Measurements from ENCODE around the gene DIP2C.
"Not testable (repeated sequence)": the region's sequence is repeated elsewhere in the genome, so short reads cannot be mapped to it uniquely, and the experiment has no call there.

DIP2C gene

DNA sequence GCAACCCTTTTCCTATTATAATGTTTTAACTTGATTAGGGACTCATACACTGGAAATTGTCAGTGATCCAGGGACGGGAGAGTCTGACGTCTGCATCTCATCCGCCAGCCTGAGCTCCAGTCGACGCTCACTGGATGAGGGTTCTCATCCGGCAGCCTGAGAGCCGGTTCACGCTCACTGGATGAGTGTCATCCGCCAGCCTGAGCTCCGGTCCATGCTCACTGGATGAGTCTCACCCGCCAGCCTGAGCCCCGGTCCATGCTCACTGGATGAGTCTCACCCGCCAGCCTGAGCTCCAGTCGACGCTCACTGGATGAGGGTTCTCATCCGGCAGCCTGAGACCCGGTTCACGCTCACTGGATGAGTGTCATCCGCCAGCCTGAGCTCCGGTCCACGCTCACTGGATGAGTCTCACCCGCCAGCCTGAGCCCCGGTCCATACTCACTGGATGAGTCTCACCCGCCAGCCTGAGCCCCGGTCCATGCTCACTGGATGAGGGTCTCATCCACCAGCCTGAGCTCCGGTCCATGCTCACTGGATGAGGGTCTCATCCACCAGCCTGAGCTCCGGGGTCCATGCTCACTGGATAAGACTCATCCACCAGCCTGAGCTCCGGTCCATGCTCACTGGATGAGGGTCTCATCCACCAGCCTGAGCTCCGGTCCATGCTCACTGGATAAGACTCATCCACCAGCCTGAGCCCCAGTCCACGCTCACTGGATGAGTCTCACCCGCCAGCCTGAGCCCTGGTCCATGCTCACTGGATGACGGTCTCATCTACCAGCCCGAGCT is 209.6 kb downstream of the DIP2C start:
- not testable (repeated sequence) for DNase-seq (ENCODE audit: low spot score)

DNA sequence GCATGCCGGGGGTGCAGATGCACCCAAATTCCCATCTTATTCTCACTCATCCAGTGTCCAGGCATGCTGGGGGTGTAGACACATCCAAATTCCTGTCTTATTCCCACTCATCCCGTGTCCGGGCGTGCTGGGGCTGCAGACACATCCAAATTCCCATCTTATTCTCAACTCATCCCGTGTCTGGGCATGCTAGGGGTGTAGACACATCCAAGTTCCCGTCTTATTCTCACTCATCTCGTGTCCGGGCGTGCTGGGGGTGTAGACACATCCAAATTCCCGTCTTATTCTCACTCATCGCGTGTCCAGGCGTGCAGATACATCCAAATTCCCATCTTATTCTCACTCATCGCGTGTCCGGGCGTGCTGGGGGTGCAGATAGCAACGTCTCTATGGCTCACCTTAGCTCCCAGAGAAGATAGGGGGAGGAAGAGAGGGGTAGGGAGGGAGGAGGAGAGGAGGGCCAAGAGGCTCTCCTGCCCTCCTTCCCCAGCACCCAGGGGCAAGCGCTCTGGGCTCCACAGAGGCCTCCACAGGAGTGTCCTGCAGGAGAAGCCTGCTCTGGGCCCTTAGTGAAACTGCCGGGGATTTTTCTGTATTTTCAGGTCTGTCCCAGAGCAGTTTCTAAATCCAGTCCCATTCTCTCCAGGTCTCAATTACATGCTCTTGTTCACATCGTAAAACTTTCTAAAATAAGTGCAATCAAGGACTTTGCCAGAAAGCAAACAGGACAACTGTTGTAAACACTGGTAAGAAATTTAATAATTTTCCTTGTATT is 210.8 kb downstream of the DIP2C start:
- DNase-seq (ENCODE audit: low spot score) = no peak

DNA sequence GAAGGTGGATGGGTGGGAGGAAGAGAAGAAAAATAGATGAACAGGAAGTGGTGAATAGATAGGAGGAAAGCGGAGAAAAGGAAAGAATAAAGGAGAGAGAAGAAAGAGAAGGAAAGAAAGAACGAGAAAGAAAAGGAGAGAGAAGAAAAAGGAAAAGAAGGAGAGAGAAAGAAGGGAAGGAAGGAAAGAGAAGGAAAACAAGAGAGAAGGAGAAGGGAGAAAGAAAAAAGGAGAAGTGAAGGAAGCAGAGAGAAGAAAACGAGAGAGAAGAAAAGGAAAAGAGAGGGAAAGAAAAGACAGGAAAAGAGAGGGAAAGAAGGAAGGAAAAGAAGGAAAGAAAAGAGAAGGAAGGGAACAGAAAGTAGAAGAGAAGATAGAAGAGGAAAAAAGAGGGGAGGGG is 211.8 kb downstream of the DIP2C start:
- DNase-seq (ENCODE audit: low spot score) = no peak

DNA sequence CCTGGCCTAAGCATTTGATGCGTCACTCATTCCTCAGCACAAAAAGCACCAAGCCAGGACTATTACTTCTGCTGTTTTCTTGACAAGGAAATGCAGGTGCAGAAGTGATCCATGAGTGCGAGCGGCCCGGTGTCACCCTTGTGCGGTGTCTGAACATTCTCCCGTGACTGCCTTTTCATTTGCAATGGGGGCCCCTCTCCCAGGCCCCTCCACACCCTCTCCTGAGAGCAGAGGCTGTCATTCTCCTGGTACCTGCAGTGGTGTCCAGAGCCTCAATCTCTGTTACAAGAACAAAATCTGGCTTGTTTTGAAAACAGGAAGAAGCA is 213.1 kb downstream of the DIP2C start:
- DNase-seq (ENCODE audit: low spot score) = no peak

DNA sequence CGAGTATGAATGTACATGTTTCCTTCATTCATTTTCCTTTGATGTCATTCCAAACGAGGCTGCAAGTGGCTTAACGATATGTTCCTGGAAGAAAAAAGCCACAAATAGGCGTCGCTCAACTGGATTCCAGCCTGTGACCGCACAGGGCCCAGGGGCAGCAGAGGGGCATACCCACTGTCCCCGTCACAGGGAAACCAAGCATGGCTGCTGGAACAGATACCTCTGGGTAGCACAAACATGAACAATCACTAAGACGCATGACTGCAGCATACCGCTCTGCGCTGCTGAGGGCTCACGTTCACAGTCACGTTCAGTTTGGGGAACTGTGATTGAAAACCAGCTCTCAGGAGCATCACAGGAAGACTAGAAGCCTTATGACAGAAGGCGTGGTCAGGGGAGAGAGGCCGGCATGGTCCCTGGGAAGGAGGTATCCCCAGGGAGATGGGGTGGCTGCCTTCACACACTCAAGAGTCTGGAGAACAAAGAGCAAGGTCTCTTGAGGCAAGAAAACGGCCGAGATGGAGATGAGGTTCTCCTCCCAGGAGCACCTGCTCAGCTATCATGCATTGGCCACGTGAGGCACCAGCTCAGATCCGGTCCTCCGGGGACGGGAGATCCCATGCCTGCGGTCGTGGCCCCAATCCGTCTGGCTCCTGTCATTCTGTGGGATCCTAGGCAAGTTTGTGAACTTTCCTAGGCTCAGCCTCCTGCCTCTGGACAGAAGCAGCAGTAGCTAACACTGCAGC is 213.6 kb downstream of the DIP2C start:
- no peak for DNase-seq (ENCODE audit: low spot score)

DNA sequence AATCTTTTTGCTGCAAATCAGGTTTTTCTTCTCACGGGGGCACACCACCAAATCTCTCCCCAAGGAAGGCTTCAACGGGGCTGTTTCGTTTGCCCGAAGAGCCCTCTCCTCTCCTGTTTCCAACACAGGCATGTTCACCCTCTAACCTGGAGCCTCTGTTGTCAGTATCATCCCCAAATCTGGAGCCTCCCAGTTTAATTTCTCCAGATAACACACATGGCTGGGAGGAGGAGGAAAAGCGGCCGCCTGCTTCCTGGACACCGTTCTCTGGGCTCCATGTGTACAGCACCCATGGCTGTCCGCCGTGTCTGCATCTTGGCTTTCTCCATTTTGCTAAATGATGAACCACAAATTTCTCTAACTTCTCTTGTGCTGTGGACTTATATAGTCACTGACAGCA is 214.5 kb downstream of the DIP2C start:
- DNase-seq (ENCODE audit: low spot score) = no peak

DNA sequence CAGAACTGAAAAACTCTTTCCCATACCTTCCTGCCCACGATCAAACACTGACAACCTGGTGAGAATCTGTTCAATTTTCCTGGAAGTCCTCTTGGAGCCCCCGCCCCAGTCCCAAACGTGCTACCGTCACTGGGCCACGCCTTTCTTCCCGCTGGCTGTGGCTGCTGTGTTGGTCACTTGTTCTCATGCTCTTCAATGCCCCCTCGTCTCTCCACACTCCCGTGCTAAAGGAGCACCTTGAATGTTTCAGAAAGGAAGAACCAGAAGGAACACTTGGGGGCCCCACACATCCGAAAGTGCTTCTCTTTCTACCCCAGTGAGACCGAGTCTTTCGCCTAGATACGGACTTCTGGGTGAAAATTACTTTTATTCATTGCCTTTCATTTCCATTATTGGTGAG is 215.1 kb downstream of the DIP2C start:
- DNase-seq (ENCODE audit: low spot score) = no peak

DNA sequence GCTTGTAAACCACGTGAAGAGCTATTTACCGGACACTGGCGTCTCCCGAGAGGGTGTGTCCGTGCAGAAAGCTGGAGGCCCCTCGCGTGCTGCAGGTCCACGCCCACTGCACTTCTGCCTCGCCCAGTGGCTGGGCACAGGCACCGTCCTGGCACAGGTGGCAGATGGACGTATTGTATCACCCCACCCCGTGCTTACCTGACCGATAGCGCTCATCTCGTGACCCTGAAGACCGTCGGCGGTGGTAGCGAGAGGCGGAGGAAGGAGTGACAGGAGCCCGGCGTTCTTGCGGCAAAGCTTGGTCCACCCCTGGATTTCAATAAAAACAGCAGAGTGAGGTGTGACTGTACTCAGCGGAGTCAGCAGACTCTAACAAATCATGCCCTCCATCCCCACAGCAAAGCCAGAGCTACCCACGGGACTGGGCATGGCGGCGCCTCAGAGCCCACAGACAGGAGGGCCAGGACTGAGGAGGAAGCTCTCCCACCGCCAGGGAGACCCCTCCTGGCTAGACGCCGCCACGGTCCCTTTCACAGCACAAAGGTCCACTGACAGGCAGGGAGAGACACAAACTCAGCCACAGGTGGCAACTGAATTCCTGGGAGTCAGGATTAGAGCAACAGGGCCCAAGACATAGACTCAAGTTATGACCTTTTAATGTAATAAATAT is 217.1 kb downstream of the DIP2C start:
- no peak for DNase-seq (ENCODE audit: low spot score)

DNA sequence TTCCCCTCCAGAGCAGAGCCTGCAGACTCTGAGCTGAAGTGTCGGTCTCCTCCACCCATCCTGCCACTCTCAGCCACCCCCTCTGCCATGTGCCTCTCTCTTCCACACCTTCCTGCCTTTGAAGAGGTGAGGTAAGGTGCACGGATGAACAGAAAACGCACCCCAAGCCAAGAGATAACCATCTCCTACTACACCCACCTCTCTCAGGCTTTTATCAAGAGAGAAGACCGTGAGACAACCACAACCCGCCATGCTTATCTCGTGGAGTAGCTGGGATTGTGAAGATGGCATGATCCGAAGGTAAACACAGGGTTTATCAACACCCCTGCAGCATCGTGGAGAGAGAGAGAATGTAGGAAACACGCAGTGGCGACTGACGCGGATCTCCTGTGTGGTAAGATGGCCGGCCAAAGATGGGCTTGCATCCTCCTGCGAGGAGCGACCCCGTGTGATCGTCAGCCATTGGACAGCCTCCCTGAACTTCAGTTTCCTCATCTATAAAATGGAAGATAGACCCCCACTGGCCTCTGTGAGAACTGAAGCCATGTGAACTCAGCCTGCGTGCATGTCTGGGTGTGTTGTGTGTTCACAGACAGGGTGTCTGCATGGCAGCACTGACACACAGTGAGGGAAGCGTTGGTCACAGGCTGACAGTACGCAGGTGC is 219.0 kb downstream of the DIP2C start:
- DNase-seq (ENCODE audit: low spot score) = no peak

DNA sequence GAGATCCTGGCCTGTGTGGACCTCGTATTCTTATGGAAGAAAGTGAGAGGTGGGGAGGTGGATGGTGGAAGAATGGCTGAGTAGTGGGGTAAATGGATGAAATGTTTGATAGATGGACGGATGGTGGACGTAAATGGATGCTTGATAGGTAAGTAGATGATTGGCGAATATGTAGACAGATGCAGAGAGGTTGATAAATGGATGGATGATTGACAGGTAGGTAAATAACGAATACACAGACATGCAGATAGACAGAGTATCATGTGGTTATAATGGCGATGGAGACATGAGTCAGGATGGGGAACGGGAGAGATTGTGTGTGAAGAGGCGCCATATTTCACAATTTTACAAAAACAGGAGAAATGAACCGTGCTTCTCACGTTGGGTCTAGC is 219.5 kb downstream of the DIP2C start:
- DNase-seq (ENCODE audit: low spot score) = no peak

DNA sequence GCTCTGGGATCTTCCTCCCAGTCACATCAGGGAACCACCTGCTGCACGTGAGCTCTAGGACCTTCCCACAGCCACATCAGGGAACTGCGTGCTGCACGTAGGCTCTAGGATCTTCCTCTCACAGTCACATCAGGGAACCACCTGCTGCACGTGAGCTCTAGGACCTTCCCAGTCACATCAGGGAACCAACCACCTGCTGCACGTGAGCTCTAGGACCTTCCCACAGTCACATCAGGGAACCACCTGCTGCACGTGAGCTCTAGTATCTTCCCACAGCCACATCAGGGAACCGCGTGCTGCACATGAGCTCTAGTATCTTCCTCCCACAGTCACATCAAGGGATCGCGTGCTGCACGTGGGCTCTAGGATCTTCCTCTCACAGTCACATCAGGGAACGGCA is 229.7 kb downstream of the DIP2C start:
- no peak for DNase-seq (ENCODE audit: low spot score)

DNA sequence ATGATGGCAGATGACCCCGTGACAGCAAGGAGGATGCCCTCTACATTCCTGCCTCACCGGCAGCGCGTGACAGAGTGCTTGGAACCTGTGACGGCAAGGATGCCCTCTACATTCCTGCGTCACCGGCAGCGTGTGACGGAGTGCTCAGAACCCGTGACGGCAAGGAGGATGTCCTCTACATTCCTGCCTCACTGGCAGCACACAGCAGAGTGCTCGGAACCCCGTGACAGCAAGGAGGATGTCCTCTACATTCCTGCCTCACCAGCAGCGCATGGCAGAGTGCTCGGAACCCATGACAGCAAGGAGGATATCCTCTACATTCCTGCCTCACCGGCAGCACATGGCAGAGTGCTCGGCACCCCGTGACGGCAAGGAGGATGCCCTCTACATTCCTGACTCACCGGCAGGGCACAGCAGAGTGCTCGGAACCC is 231.0 kb downstream of the DIP2C start:
- peak; percentile 98 for DNase-seq (ENCODE audit: low spot score)

DNA sequence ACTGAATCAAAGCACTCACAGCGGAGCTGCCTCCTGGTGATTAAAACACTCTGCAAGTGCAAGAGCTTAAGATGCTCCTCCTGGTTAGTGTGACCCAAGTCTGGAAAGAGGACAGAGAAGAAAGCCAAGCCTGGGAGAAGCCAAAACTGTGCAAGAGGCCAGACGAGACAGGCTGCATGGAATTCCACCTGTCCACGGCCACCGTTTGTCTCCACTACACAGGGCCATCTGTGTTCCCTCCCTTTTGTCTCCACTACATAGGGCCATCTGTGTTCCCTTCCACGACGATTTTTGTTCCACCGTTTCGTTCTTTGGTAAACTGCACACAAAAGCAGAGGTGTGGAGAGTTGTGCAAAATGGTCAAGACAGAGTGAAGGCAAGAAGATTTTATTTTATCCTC is 233.0 kb downstream of the DIP2C start:
- no peak for DNase-seq (ENCODE audit: low spot score)

DNA sequence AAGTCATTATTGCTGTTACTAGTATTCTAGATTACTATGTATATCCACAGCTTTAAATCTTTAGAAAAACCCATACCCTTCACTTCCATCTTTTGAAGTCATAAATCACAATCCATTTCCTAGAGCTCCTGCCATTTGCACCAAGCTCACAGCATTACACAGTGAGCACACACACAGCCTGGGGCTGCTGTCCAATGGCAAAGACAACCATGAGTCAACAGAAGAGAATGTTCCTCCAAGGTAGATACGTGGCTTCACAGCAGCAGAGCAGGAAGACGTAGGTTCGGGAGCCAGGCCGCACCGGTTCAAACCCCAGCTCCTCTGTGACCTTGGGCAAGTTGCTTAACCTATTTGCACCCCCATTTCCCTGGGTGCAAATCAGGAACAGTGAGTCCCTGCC is 234.6 kb downstream of the DIP2C start:
- peak; percentile 93 for DNase-seq (ENCODE audit: low spot score)

DNA sequence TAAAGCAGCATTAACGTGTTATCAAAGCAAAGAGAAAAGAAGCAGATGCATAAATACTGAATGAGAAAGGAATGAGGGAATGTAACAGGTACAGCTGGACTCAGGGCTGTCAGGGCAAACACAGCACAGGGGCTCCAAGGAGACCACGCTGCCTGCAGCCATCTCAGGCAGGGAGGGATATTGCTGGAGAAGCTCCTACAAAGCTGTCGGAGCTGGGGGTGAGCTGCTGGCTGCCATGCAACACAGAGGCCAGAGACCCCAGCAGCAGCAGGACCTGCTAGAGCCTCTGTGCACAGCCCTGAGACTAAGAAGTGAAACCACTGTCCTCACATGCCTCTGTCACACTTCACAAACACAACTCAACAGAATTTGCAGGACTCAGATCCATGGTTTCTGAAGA is 235.8 kb downstream of the DIP2C start:
- DNase-seq (ENCODE audit: low spot score) = no peak

DNA sequence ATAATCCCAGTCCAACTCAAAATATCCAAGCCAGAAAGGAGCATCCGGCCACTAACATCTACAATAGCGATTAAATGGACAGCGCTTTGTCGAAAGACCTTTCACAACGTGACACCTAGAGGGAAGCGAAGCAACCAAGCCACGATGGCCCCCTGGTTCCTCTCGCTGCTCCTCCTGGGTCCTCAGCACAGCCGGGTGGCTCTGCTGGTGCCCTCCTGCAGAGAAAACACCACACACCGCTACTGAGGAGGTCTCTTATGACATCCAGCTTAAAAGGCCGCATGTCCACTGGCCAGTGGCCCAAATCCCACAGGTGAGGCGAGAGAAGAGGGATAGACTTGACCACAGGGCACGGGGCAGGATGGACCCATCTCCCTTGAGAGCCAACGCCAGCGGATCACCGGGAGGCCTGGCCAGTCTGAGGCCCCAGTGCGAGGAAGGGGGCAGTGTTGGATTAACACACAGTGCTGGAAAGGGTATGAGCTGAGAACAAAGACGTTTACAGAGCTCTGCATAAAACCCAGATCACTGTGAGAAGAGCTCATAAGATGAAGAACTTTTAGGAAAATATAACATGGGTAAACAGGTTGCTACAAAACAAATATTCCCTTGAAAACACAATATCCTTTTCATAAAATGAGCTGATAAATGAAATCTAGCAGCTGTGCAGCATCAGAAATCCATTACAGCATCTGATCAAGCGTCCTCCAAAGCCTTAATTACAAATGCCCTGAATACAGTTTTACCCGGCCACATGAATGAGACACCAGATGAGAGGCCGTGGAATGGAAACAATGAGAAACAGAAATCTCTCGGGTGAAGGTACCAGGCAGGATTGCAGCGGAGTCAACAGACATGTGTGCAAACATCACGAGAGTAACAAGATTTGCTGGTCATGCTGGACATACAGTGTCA is 236.7 kb downstream of the DIP2C start:
- DNase-seq (ENCODE audit: low spot score) = no peak

DNA sequence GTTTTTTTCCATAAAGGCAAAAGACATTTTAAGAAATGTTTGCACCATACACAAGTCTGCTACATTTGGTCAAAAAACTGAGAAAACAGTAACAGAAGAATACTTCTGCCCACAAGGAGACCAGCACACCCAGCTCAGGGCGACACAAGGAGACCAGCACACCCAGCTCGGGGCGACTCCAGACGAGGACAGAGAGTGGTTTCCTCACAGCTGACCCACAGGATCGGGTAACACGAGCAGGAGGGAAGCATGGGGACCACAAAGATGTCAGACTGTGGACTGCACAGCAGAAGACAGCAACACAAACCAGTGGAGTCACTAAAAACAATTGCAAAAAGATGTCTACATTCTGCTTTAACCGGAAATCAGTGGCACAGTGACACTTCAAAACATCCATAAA is 237.6 kb downstream of the DIP2C start:
- DNase-seq (ENCODE audit: low spot score) = no peak

DNA sequence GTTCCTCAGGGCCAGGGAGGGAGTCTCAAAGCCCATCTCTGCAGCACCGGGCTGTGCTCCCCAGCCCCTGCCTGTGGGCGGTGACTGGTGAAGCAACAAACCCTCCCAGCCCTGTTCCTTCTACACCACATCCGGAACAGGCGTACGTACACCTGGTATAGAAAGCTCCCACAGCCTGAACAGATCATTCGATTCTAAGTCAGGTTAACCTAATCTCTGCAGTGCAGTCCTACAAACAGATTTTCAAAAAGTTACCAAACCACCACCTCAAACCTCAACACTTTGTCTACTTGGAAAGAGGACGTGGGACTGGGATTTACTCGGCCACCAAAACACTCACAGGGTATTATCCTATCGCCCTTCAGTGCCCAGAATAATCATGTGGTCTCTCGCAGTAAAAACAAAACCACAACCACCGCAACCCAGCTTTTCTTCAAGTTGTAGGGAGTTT is 238.4 kb downstream of the DIP2C start:
- peak; percentile 17 for DNase-seq (ENCODE audit: low spot score)

DNA sequence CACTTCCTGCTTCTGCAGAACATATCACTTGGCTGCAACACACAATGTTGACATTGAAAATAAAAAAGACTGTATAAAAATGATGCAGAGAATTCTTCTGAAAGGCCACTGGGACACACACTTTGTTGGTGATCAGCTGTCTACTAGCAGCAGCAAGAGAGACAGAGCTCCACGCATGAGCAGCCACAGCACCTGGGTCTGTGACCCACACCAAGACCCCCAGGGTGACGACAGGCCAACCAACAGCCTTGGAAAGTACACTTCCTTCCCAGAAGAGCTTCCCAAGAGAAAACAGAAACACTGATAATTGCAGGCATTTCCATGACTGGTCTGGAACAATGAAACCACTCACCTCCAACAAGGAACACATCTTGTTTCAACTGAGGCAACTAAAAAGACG is 239.0 kb downstream of the DIP2C start:
- no peak for DNase-seq (ENCODE audit: low spot score)

DNA sequence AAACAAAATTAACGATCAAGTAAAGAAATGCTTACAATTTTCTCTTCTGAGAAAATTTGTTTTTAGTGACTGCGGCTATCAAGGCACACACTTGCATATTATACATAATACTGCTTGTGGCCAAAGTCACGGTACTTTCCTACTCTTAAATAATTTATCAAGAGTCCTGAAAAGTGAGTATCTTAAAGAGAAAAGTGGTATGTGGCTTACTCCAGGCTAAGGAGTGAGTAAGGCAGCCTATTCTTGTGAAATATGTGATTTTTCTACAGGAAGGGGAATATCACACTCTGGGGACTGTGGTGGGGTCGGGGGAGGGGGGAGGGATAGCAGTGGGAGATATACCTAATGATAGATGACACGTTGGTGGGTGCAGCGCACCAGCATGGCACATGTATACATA is 240.1 kb downstream of the DIP2C start:
- not testable (repeated sequence) for DNase-seq (ENCODE audit: low spot score)

DNA sequence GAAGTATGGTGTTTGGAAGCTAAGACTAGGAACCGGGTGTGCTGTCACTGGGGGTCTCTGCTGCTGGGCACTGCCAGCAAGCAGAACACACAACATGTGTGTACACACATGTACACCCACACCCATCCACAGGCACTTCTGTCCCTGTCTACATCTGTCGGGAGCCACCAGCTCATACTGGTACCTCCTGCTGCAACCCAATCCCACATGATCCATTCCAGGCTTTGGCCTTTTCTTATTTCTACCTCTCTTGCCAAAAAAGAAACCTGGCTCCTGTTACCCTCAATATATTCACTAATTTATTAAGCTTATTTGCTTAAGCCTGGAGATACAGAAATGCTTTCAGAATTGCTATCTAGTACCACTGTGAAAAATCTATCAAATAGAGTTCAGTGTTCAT is 246.0 kb downstream of the DIP2C start:
- DNase-seq (ENCODE audit: low spot score) = no peak

Measured in kidney tubule cell (primary cell).